GM18520 (cell line): ENCODE data around the gene BSG.
"Not testable (repeated sequence)": the region's sequence is repeated elsewhere in the genome, so short reads cannot be mapped to it uniquely, and the experiment has no call there.

Source experiments
- ATAC-seq: cut with Tn5 transposase; IDR thresholded peaks from one replicate; pipeline ENCODE4 v1.9.1; 2021; ENCODE audit not compliant: unreplicated experiment

Gene BSG

GRCh38 chr19:602391-603301, 30.2 kb downstream of the BSG start:
- no peak for ATAC-seq

GRCh38 chr19:603302-603639, 30.9 kb downstream of the BSG start:
- not testable (repeated sequence) for ATAC-seq

GRCh38 chr19:603779-604178, 31.4 kb downstream of the BSG start:
- ATAC-seq, result not testable (repeated sequence)

- no peak for ATAC-seq
Measured at GRCh38 chr19:604355-604754, 32.0 kb downstream of the BSG start.

- not testable (repeated sequence) for ATAC-seq
Measured at GRCh38 chr19:605061-605971, 32.9 kb downstream of the BSG start.

- ATAC-seq, result no peak
Measured at GRCh38 chr19:607301-608154, 35.1 kb downstream of the BSG start.

GRCh38 chr19:608155-609003, 36.0 kb downstream of the BSG start:
- ATAC-seq, result no peak

- ATAC-seq, result no peak
Measured at GRCh38 chr19:609004-609346, 36.6 kb downstream of the BSG start.

- no peak for ATAC-seq
Measured at GRCh38 chr19:610071-610800, 37.8 kb downstream of the BSG start.

- no peak for ATAC-seq
Measured at GRCh38 chr19:610801-611480, 38.5 kb downstream of the BSG start.

GRCh38 chr19:611481-611868, 39.1 kb downstream of the BSG start:
- no peak for ATAC-seq

- no peak for ATAC-seq
Measured at GRCh38 chr19:612941-613340, 40.5 kb downstream of the BSG start.

- no peak for ATAC-seq
Measured at GRCh38 chr19:613732-614567, 41.6 kb downstream of the BSG start.

- ATAC-seq, result no peak
Measured at GRCh38 chr19:615619-616018, 43.2 kb downstream of the BSG start.

GRCh38 chr19:616062-616700, 43.8 kb downstream of the BSG start:
- ATAC-seq, result no peak

- ATAC-seq, result no peak
Measured at GRCh38 chr19:616747-617526, 44.5 kb downstream of the BSG start.
